Thyroid gland (tissue), 4 donors: ENCODE measurements around the gene BTBD6.

Source experiments
- CTCF ChIP-seq, 6 experiments: fragments of 200-600 bp in 3 of 6; fragments of 450-650 bp in 3 of 6; sonication (generic) in 3 of 6; IDR thresholded peaks; one replicate each; pipeline ENCODE4 v1.5.1; 2016 to 2019; ENCODE audit warnings: antibody characterized with exemption in 6 of 6, mild to moderate bottlenecking in 2 of 6, inconsistent platforms in 1 of 6, moderate library complexity in 1 of 6
- POLR2A ChIP-seq, 2 donors: fragments of 450-650 bp; IDR thresholded peaks; one replicate each; pipeline ENCODE4 v1.6.1; 2017; ENCODE audit warnings: antibody characterized with exemption in 2 of 2, mild to moderate bottlenecking in 2 of 2, moderate library complexity in 1 of 2

- TF ChIP-seq CTCF (IDR thresholded peaks at IDR 0.05) (no peak), POLR2A (IDR thresholded peaks at IDR 0.05) (no peak)
Measured at GRCh38 chr14:105216490-105217247, 31.7 kb upstream of the BTBD6 start.
